ENCODE results near the gene ETV1.

The ETV1 gene

GRCh38 chr7:13987395-13987794 lies 2.1 kb downstream of the ETV1 start:
- no peak for DNase-seq (ENCODE audit: low read depth in 2 of 2, low spot score in 1 of 2)

GRCh38 chr7:13986208-13986607 lies 3.3 kb downstream of the ETV1 start:
- DNase-seq (ENCODE audit: low read depth in 2 of 2, low spot score in 1 of 2), result no peak

DNA sequence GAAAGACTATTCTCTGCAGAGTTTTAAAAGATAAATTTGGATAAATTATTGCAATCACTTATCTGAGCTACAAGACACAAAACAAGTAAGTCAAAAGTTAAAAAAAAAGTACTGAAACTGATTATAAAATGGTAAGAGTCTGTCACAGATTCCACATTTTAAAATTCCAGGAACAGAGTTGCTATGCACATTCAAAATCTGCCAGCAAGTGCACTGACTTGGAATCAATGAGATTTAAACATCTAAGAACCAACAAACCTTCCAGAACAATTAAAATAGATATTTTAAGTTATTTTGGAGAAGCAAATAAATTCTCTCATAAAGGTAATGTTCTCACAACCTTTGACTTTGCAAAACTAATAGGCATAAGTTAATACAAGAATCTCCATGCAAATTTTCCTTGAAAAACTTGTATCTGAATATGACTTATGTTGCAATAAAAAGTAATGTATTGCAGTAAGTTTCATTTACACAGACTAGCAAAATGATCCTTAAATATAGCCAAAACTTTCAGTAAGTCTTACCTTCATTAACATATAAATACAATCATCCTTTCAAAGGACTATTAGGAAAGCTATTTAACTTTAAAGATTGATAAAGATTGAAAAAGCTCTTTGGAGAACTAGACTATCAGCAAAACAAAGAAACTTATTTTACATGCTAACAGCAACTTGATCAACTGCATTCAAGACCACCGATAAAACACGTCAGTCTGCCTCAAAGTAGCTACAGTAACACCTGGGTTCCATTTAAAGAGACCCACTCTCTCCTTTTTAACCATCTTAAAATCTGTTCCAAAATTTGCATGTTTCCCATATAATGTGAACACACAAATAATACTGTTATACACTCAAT lies 4.4 kb downstream of the ETV1 start:
- no peak for DNase-seq (ENCODE audit: low read depth in 2 of 2, low spot score in 1 of 2)

GRCh38 chr7:13984061-13984460 lies 5.4 kb downstream of the ETV1 start:
- DNase-seq (ENCODE audit: low read depth in 2 of 2, low spot score in 1 of 2), result no peak

- DNase-seq (ENCODE audit: low read depth in 2 of 2, low spot score in 1 of 2), result no peak
These were observed 6.4 kb downstream of the ETV1 start for GRCh38 chr7:13982940-13983677.

DNA sequence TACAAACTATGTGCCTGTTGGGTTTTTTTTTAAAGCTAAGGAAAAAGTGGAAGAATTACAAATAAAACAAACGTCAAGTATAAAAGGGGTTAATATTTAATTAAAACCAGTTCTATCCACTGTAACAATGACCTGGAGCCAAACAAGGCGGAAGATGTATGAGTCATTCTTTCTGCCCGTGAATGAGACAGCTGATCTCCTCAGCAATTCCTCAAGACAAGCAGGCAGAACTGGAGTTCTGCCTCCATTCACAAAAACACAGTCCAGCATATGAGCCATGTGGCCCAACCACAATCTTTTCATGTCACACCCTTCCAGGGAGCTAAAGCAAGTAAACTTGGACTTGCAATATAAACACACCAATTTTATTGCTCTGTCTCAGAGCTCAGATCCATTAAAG lies 8.4 kb downstream of the ETV1 start:
- no peak for DNase-seq (ENCODE audit: low read depth in 2 of 2, low spot score in 1 of 2)

- DNase-seq (ENCODE audit: low read depth in 2 of 2, low spot score in 1 of 2), result no peak
These were observed 9.0 kb downstream of the ETV1 start for GRCh38 chr7:13980474-13980873.

GRCh38 chr7:13979671-13980435 lies 9.6 kb downstream of the ETV1 start:
- no peak for DNase-seq (ENCODE audit: low read depth in 2 of 2, low spot score in 1 of 2)

- DNase-seq (ENCODE audit: low read depth in 2 of 2, low spot score in 1 of 2), result no peak
These were observed 12.9 kb downstream of the ETV1 start for GRCh38 chr7:13976594-13976993.

- DNase-seq (ENCODE audit: low read depth in 2 of 2, low spot score in 1 of 2), result no peak
These were observed 24.4 kb downstream of the ETV1 start for GRCh38 chr7:13965077-13965476.

GRCh38 chr7:13963925-13964324 lies 25.5 kb downstream of the ETV1 start:
- no peak for DNase-seq (ENCODE audit: low read depth in 2 of 2, low spot score in 1 of 2)

DNA sequence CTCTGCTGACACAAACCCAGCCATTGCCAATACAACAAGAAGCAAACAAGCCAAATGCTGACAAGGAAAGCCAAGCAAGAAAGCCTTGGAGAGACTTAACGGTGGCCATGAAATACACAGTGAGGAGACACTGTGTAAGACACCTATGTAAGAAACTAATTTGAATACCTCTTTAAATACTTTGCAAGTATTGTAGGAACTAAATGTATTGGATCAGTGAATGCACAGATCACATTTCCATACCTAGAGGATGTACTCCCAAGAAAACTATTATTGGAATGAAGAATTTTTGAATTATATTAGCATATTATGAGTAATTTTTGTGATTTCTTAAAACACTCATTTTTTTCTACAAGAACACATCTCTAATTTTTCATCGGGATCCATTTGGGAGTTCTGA lies 34.0 kb downstream of the ETV1 start:
- DNase-seq (ENCODE audit: low read depth in 2 of 2, low spot score in 1 of 2), result no peak

- DNase-seq (ENCODE audit: low read depth in 2 of 2, low spot score in 1 of 2), result no peak
These were observed 36.1 kb downstream of the ETV1 start for GRCh38 chr7:13953368-13953767.

- no peak for DNase-seq (ENCODE audit: low read depth in 2 of 2, low spot score in 1 of 2)
These were observed 36.5 kb downstream of the ETV1 start for GRCh38 chr7:13952921-13953320.

DNA sequence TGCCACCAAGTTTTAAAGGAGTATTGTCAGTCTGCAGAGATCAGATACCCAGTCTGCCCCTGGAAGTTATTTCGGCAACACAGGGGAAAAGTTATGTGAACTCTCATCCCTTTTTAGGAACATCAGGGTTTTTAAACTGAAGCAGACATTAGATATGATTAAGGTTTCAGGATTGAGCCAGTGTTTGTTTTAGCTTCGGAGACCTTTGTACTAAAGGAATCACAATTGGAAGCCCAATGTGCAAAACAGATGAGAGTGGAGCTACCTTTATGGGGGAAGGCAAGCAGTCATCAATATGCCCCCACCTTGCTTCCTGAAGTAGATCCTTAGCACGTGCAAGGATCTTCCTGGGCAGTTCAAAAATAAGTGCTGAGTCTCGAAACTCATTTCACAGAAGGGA lies 39.5 kb downstream of the ETV1 start:
- no peak for DNase-seq (ENCODE audit: low read depth in 2 of 2, low spot score in 1 of 2)

DNA sequence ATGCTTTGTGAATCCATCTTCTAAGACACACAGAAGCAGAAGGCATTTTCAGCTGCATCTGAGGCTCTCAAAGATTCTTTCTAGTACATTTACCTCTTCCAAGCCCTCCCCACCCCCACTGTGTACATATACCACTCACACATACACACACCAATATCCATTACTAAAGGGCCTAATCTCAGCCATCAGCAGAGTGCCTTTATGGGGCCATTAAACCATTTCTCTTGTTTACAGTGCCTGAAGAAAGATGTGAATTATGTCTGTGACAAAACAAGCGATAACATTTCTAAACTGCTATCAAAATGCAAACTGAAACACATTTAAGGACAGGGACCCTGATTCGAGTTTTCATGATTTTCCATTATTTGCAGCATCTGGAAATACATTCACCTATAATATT lies 40.0 kb downstream of the ETV1 start:
- no peak for DNase-seq (ENCODE audit: low read depth in 2 of 2, low spot score in 1 of 2)

- no peak for DNase-seq (ENCODE audit: low read depth in 2 of 2, low spot score in 1 of 2)
These were observed 41.3 kb downstream of the ETV1 start for GRCh38 chr7:13948019-13948801.

DNA sequence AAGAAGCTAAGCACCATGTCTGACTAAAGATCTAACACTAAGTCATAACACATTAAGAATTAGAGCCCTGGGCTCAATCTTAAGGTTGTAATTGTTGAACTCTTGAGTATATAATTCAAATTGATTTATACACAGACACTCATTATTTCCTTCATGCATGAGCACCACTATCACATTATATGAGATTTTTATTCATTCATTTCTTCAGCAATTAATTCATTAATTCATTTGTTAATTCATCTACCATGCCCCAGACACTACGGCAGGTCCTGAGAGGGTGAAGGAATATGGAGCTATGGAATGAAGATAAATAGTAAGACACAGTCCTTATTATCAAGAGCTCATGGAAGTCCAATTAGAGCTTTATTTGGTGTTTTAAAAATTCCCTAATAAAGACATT lies 41.9 kb downstream of the ETV1 start:
- DNase-seq (ENCODE audit: low read depth in 2 of 2, low spot score in 1 of 2), result no peak

- no peak for DNase-seq (ENCODE audit: low read depth in 2 of 2, low spot score in 1 of 2)
These were observed 43.3 kb downstream of the ETV1 start for GRCh38 chr7:13946181-13946580.

- DNase-seq (ENCODE audit: low read depth in 2 of 2, low spot score in 1 of 2), result no peak
These were observed 43.8 kb downstream of the ETV1 start for GRCh38 chr7:13945670-13946069.

GRCh38 chr7:13933536-13933935 lies 55.9 kb downstream of the ETV1 start:
- DNase-seq (ENCODE audit: low read depth in 2 of 2, low spot score in 1 of 2), result no peak

Measured in stimulated activated CD8-positive, alpha-beta memory T cell treated with anti-CD3 and anti-CD28 coated beads, Interleukin-4, amount 100 ng/mL, for 1 hour (primary cell).